GM19463 (cell line): ENCODE results near the gene INPP4B.

Experiments used
- ATAC-seq: cut with Tn5 transposase; IDR thresholded peaks from one replicate; pipeline ENCODE4 v1.9.1; 2021; ENCODE audit warnings: mild to moderate bottlenecking, moderate library complexity; ENCODE audit not compliant: unreplicated experiment

INPP4B gene

GRCh38 chr4:142044271-142044670 lies 801.8 kb downstream of the INPP4B start:
- no peak for ATAC-seq

GRCh38 chr4:142043509-142043908 lies 802.6 kb downstream of the INPP4B start:
- ATAC-seq, result no peak

GRCh38 chr4:142041788-142042187 lies 804.3 kb downstream of the INPP4B start:
- no peak for ATAC-seq

- ATAC-seq, result no peak
These were observed 806.1 kb downstream of the INPP4B start for GRCh38 chr4:142040043-142040442.

GRCh38 chr4:142036795-142037583 lies 809.1 kb downstream of the INPP4B start:
- ATAC-seq, result no peak

- ATAC-seq, result no peak
These were observed 810.5 kb downstream of the INPP4B start for GRCh38 chr4:142035566-142035965.

GRCh38 chr4:142034101-142034500 lies 812.0 kb downstream of the INPP4B start:
- no peak for ATAC-seq

GRCh38 chr4:142030010-142030409 lies 816.1 kb downstream of the INPP4B start:
- ATAC-seq, result no peak

- ATAC-seq, result no peak
These were observed 824.3 kb downstream of the INPP4B start for GRCh38 chr4:142021761-142022160.

GRCh38 chr4:142021181-142021580 lies 824.9 kb downstream of the INPP4B start:
- ATAC-seq, result no peak

GRCh38 chr4:142016031-142016430 lies 830.1 kb downstream of the INPP4B start:
- peak; percentile 68 for ATAC-seq

- ATAC-seq, result no peak
These were observed 836.4 kb downstream of the INPP4B start for GRCh38 chr4:142009751-142010150.

- ATAC-seq, result no peak
These were observed 840.6 kb downstream of the INPP4B start for GRCh38 chr4:142005519-142005918.

- ATAC-seq, result no peak
These were observed 846.5 kb downstream of the INPP4B start for GRCh38 chr4:141999446-142000143.

- ATAC-seq, result no peak
These were observed 851.0 kb downstream of the INPP4B start for GRCh38 chr4:141995056-141995455.

- ATAC-seq, result peak; percentile 56
These were observed 868.7 kb downstream of the INPP4B start for GRCh38 chr4:141977433-141977832.
